HG02623 (cell line): ENCODE measurements around the gene SLC19A3.
"Not testable (repeated sequence)": the region's sequence is repeated elsewhere in the genome, so short reads cannot be mapped to it uniquely, and the experiment has no call there.

Experiments used
- ATAC-seq: cut with Tn5 transposase; IDR thresholded peaks from one replicate; pipeline ENCODE4 v1.9.1; 2021; ENCODE audit warnings: moderate library complexity; ENCODE audit not compliant: unreplicated experiment

The SLC19A3 gene

DNA sequence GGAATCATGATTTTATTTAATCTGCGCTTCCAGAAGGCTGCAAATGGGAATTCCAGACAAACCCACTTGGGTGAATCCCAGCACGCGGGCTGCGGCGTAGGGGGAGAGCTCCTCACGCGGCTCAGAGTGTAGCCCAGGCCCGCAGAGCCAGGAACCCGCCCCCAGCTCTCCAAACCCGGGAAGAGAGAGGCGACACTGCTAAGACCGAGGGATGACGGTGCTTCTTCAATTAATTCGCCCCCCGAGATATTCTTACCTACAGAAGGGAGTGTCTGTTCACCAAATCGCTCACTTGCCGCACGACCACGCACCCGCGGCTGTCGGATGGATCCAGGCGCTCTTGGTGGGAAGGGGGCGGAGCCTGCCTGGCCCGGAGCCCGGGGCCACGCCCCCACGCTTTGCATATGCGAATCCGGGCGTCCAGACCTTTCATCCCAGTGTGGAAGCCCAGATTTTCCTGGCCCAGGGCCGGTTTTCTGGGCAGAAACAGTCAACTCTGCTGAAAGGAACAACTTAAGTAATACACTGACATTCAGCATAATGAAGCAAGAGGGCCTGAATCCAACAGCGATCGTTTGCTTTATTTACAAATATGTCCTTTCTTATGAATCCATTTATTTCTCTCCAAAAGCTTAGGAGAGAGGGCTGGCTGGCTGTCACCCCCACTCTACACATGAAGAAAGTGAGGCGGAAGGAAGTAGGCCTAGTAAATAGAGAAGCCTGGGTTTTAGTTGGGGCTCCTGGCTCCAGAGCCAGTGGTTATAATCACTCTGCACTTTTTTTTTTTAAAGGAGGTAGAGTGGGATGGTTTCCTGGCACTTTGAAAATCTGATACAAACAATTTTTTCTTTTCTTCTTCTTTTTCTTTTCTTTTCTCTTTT is at the start of gene SLC19A3:
TSS of gene SLC19A3 (minus strand) at position 342 of the 881 bp plus-strand sequence. CDS start 15,710 bp downstream, outside the sequence.
- ATAC-seq = no peak

DNA sequence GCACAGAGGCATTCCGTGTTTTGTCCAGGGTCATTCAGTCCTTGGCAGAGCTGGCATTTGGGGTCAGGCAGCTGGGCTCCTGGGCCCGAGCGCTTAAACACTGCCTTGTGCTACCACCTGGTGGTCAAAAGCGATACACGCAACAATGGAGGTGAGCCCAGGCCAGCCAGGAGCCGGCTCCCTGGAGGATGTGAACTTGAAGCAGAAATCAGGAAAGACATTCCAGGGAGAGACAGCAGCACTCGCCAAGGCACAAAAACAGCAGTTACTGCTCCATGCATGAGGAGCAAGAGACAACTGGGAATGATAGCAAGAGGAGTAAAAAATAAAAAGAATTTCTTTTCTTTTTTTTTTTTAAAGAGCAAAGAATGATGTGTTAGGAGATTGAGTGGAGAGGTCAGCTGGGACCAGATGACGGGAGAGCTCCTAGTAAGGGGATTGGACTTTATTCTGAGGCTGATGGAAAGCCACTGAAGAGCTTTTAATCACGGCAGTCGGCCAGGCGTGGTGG is 48.6 kb upstream of the SLC19A3 start:
- peak; percentile 98 for ATAC-seq

DNA sequence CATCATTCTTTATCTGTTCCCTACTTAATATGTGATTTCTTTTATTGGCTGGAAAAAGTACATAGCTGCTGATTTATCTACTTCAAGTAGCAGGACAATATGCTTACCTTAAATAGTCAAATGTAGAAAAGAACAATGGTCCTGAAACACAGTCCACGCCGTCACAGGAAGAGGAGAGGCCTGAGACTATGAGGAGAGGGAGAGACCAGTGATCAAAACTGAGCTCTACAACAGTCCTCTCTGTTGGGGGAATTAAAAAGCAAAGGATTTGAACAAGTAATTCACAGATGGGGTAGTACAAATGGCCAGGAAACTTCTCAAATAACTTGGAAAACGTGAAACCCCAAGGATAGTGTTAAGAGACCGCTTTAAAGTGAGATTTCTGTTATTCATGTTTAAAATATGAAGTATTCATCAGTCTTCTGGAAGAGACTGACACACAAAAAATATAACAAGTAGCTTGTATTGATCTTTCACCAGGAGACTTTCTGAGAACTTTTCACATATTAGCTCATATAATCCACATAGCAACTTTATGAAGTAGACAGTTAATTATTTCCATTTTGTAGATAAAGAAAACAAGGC is 48.1 kb upstream of the SLC19A3 start:
- ATAC-seq = no peak

DNA sequence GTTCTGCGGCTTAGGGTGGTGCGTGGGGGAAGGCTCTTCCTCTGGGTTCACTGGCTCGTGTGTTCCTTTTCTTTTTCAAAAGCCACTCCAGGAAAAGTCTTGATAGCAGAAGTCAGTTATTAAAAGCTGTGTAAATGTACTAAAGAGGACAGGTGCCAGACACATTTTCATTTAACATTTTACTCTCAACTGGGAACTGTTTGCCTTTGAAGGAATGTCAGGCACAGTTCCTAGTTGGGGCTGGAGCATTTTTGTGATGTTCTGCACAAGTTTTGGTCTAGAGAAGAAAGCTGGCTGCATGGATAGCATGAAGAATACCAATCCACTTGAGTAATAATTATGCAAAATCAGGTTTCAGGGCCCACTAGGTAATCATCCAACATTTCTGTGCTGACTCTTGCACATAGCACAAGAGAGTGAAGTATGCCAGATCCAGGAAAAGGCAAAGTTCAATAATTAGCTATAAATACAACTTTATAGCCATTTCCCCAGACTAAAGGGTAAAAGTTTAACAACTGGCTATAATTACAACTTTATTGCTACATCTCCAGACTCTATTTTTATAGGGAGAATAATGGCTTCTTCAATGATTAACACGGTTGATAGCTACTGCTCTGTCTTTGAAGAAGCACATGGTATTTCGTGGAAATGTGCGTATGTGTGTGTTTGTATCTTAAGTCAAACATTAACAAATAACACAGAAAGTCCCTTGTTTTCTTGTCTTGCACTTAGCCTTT is 44.1 kb upstream of the SLC19A3 start:
- no peak for ATAC-seq

DNA sequence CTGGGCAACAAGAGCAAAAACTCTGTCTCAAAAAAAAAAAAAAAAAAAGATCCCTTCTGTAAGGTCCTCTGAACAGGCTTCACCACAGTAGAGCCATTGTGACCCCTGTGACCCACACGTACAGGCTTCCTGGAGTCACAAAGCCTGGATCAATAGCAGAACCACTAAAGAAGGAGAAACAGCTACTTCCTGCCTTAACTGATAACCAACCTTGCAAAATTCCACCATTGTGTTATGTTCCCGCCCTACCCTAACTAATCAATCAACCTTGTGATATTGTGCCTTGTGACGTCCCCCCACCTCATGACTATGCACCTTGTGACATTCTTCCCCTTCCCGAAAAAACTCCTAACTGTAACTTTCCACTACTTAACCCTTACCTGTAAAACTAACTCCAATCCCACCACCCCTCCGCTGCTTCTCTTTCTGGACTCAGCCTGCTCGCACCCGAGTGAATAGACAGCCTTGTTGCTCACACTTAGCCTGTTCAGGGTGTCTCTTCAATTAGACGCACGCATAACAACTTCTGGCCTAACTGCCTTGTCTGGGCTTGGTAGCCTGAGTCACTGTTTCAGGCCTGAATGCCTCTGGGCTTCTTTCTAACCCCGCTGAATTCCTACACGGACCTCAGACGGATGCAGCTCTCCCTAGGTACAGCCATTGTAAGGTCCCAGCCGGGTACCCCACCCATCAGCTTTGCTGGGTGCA is 41.7 kb upstream of the SLC19A3 start:
- no peak for ATAC-seq

DNA sequence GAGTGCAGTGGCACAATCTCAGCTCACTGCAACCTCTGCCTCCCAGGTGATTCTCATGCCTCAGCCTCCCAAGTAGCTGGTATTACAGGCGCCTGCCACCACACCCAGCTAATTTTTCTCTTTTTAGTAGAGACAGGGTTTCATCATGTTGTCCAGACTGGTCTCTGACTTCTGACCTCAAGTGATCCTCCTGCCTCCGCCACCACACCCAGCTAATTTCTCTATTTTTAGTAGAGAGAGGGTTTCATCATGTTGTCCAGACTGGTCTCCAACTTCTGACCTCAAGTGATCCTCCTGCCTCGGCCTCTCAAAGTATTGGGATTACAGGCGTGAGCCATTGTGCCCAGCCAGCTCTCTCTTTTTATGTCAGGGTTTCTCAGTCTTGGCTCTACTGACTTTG is 38.4 kb upstream of the SLC19A3 start:
- not testable (repeated sequence) for ATAC-seq

DNA sequence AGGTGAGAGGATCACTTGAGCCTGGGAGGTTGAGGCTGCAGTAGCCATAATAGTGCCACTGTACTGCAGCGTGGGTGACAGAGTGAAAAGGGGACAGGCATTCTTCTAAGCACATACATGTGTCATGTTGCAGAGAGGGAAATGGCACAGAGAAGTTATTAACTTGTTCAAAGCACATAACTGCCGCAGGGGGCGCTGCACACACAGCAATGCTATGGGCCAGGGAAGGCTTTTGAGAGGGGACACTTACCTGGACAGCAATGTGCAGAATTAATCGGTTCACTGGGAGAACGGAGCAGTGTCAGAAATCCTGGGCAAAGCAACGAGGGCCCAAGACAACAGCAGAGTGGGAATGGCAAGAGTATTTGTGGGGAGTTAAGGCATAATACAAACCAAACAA is 30.3 kb upstream of the SLC19A3 start:
- no peak for ATAC-seq

DNA sequence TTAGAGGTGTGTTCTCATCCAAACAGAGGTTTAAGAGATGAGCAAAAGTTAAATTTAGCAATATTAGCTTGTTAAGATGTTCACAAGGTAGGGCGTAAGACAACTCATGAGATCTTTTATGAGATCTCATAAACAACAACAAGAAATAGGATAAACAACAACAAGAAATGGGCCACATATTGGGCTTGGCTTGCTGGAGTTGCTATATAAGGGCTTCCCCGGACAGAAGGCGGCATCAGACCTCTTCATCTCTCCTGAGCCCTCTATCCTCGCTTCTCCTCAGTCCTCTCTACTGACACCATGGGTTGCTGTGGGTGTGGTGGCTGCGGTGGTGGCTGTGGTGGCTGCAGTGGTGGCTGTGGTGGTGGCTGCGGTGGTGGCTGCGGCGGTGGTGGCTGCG is 27.8 kb upstream of the SLC19A3 start, which contains the start of gene SCYGR8:
TSS of gene SCYGR8 (plus strand) at position 301 of the 400 bp plus-strand sequence. CDS start at position 301, 0 bp downstream.
- ATAC-seq = no peak

DNA sequence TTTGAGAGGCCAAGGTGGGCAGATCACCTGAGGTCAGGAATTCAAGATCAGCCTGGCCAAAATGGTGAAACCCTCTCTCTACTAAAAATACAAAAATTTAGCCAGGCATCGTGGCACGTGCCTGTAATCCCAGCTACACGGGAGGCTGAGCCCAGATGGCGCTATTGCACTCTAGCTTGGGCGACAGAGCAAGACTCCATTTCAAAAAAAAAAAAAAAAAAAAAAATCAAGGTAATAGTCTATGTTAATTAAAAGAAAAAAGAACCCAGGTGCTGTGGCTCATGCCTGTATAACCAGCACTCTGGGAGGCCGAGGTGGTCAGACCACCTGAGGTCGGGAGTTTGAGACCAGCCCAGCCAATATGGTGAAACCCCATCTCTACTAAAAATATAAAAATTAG is 22.9 kb upstream of the SLC19A3 start:
- not testable (repeated sequence) for ATAC-seq

DNA sequence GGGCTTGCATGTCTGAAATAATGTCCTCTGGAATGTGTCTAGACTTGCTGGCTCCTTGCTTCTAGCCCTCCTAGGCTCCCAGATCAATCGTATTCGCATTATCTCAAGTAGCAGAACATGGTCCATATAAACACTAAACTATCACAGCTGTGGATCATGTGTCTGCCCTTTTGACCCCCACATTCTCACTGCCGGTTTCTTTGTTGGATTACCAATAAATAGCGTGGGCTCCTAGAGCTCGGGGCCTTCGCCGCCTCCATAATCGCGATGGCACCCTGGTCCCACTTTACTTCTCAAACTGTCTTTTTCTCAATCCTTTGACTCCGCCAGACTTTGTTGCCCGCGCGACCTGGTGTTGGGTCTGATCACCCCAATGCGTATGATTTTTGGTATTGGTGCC is 21.5 kb upstream of the SLC19A3 start:
- ATAC-seq = no peak

DNA sequence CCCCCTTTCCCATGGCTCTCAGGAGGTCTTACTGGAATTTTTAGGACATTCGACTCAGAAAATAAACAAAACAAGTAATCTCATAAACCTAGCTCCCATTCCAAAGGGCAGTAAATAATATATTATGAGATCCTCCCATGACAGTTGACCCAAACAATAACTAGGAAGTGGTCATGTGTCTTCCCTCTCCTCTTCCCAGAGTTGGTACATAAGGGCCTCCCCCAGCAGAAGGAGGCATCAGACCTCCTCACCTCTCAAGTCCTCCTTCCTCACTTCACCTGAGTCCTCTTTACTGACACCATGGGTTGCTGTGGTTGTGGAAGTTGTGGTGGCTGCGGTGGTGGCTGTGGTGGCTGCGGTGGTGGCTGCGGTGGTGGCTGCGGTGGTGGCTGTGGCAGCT is 10.2 kb upstream of the SLC19A3 start, which contains the start of gene SCYGR7:
TSS of gene SCYGR7 (plus strand) at position 301 of the 400 bp plus-strand sequence. CDS start at position 301, 0 bp downstream.
- no peak for ATAC-seq

DNA sequence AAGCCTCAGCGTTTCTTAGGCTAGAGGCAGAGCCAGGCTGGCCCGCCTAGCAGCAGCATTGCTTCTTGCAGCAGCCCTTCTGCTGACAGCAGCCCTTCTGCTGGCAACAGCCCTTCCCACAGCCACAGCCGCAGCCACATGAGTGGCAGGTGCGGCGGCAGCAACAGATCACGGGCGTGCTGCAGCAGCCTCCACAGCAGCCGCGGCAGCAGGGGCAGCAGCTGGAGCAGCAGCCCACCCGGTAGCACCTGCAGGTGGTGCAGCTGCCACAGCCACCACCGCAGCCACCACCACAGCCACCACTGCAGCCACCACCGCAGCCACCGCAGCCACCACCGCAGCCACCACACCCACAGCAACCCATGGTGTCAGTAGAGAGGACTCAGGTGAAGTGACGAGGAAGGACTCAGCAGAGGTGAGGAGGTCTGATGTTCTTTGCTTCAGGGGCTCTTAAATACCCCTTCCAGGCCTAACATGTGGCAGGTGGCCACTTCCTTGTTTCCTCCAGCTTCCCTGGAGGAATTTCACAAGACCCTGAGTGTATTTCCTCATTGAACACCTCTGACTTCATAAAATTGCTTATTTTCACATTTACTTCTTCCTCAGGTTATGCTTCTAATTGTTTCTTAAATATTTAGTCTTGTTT is 6.7 kb upstream of the SLC19A3 start, which contains the start of gene SCYGR6:
TSS of gene SCYGR6 (minus strand) at position 364 of the 646 bp plus-strand sequence. CDS start at position 364, 0 bp downstream.
- ATAC-seq = no peak

DNA sequence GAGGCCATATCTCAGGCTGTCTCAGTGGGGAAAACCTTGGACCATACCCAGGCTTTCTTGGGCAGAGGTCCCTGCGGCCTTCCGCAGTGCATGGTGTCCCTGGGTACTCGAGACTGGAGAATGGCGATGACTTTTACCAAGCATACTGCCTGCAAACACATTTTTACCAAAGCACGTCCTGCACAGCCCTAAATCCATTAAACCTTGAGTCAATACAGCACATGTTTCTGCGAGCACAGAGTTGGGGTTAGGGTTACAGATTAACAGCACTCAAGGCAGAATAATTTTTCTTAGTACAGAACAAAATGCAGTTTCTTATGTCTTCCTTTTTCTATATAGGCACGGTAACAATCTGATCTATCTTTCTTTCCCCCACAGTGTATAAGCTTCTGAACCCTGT is 5.0 kb upstream of the SLC19A3 start:
- ATAC-seq = not testable (repeated sequence)

DNA sequence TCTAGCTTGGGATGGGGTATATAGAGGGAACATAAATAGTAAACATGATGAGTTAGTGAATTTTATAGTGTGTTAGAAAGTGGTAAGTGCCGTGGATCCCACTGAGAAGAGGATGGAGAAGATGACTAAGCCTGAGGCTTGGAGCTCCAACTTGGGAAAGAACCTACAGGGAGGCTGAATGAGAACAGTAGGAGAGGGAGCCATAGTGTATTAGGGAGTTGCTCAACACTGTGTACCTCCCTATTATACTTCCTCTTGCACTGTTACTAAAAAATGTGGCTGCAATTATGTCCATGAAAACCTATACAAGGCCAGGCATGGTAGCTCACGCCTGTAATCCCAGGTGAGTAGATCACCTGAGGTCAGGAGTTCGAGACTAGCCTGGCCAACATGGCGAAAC is 2.9 kb upstream of the SLC19A3 start:
- no peak for ATAC-seq

DNA sequence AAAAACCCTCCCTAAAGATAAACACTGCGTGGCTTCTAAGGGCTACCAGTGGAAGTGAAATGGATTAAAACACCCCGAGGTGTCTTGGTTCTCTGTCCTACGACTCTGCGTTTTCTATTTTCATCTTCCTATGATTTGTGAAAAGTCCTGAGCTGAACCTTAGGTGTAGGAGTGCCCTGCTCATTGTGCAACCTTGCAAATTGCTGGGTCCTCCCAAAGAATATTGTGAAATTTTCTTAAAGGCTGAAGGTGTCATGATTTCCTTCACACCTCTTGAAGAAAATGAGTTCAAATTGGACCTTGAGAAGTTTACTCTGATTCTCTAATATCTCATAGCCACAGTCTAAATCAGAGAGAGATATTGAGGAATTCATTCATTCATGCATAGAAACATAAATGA is 1.8 kb upstream of the SLC19A3 start:
- ATAC-seq = no peak

DNA sequence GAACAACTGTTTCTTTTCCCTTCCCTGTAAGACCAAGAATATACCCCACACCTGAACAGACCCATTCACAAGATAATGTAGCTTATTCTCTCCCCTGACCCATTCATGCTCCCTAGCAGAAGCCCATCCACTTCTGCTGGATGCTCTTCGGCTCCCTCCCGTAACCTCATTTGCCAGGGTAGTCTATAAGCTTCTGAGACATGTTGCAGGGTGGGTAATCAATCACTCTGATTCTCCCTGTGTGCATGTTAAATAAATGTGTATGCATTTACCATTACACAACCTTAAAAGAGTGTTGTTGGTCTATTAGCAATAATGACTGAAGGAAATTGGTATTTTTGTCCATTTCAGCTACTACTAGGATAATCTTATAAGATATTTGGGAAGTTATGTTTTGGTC is 1.3 kb downstream of the SLC19A3 start:
- no peak for ATAC-seq

DNA sequence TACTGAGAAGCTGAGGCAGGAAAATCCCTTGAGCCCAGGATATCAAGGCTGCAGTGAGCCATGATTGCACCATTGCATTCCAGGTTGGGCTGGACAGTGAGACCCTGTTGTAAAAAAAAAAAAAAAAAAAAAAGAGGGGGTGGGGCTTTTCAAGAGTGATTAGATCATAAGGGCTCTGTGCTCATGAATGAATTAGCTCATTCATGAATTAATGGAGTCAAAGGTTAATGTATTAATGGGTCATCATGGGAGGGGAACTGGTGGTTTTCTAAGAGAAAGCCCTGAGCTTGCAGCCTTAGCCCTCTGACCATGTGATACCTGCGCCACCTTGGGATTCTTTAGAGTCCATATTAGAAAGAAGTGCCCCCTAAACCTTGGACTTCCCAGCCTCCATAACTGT is 4.5 kb downstream of the SLC19A3 start:
- ATAC-seq = no peak

DNA sequence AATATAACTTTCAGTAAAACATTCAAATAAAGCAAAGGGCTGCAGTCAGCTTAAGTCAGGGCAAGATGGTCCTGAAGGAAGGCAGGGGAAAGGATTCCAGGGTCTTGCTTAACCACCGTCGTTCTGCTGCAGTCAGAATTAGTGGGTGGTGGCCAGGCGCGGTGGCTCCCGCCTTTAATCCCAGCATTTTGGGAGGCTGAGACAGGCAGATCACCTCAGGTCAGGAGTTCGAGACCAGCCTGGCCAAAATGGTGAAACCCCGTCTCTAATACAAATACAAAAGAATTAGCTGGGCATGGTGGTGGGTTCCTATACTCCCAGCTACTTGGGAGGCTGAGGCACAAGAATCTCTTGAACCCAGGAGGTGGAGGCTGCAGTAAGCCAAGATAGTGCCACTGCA is 6.8 kb downstream of the SLC19A3 start:
- no peak for ATAC-seq

DNA sequence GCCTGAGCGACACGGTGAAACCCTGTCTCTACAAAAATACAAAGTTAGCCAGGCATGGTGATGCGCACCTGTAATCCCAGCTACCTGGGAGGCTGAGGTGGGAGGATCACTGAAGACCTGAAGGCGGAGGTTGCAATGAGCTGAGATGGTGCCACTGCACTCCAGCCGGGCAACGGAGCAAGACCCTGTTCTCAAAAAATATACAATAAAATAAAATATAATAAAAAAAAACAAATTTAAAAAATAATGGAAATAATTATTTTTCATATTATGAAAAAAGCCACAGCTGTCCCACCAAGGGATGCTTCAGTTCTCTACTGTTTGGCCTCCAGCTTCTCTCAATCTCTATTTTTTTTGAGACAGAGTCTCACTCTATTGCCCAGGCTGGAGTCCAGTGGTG is 10.4 kb downstream of the SLC19A3 start:
- ATAC-seq = no peak

DNA sequence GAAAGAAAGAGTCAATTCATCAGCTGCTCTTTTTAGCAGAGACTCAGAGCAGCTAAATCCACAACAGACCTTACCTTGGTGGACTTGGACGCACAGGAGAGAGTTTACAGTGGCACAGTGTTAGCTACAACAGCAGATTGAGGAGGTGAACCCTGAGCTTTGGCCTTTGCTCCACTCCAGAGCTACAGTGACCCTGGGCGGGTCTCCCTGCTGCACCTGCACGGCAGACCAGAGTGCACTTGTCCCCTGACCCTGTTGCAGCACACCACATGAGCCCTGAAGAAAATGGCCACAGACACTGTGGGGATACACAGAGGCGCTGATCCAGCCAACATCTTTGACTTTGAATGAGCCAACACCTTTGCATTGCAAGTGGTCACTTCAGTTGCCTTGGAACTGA is 11.0 kb downstream of the SLC19A3 start:
- ATAC-seq = no peak
